HG03060 (cell line): ENCODE measurements around the gene CCDC57.

Source experiments
- ATAC-seq: cut with Tn5 transposase; IDR thresholded peaks from one replicate; pipeline ENCODE4 v1.9.1; 2021; ENCODE audit warnings: low read depth, moderate number of reproducible peaks; ENCODE audit not compliant: unreplicated experiment

Gene CCDC57

DNA sequence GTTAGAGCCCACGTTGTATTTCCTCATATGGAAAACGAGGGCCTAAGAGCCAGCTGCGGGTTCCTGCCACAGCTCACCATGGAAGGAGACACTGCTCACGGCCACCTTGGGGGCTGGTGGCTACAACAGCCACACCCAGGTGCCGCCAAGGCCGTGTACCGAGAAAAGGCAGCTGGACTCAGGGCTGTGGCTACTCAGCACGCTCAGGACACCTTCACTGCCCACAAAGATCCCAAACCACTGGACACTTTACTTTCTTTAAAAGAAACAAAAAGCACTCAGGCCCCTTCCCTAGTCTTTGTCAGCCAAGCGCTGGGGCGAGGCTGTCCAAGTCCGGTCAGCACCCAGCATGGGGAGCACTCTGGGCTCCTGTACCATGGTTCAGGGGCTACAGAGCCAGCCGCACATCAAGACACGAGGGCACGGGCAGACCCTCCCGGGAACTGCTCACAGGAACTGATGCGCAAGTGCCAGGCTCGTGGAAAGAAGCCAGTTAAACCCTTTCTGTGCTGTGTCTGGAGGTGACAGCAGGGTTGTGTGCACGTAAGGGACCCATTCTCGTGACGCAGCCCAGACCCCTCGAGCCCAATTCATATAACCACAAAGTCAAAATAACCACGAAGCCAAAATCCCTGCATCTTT is 34.7 kb upstream of the CCDC57 start:
- ATAC-seq: no peak

- no peak for ATAC-seq
Measured at GRCh38 chr17:82246365-82247181, 33.9 kb upstream of the CCDC57 start.

GRCh38 chr17:82246040-82246364 is 33.4 kb upstream of the CCDC57 start:
- no peak for ATAC-seq

GRCh38 chr17:82245134-82246039 is 32.7 kb upstream of the CCDC57 start:
- no peak for ATAC-seq

DNA sequence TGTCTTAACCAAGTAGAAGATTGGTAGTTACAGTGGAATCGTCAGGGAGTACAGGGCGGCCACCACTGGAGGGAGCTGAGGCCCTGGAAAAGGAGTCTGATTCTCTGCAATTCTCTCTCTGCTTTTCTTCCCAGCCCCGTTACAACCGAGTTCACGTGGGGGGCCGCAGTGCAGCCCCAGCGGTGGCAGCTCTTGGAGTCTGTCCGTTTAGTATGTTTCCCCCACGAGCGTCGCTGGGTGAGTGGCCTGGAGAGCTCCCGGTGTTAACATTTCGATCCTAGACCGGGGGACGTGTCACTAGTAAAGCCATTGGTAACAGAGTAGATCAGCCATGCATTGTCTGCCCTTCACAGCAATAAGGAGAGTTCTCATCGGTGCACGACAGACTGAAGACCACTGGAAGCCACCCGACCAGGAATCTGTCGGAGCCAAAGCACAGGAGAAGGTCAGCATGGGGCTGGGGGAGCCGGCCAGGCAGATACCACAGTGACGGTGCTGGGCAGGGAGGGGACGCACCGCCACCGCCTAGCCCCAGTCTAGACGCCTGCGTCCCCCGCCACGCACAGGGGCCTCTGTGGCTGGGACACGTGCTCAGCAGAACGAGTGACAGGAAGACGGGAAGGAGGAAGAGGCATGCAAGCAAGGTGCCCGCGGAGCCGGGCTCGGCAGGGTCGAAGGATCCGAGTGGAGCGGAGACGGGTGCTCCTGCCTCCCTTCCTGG is 31.9 kb upstream of the CCDC57 start:
- no peak for ATAC-seq

DNA sequence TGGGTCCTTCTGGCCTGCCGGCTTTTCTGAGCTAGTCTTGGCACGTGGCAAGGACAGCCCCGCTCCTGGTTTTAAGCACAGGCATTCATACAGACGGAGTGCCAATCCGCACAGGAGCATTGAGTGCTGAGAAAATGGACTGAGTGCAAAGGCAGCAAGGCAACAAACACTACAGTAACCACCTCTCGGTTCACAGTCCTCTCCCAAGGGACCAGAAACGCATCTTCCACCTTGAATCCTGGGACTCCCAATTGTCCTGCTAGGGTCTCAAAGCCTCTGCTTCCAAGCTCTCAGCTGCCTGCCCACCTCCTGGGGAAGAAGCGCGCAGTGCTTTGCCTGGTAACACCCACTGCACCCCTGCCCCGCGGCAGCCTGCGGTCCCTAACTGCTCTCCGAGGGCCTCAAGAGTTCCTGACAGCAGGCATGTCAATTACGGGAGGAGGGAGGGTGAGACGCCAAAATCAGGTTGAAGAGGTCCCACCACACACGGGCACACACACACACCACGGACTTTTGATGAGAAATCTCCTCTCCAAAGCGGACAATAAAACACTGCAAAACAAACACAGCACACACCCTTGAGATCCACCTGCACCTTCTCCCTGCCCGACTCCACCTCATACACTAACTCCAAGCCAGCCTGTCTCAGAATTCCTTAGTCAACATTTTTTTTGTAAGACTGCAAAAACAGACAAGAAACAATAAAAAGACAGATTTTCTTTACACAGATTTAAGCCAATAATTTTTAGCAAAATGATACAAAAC is 31.2 kb upstream of the CCDC57 start:
- ATAC-seq: no peak

DNA sequence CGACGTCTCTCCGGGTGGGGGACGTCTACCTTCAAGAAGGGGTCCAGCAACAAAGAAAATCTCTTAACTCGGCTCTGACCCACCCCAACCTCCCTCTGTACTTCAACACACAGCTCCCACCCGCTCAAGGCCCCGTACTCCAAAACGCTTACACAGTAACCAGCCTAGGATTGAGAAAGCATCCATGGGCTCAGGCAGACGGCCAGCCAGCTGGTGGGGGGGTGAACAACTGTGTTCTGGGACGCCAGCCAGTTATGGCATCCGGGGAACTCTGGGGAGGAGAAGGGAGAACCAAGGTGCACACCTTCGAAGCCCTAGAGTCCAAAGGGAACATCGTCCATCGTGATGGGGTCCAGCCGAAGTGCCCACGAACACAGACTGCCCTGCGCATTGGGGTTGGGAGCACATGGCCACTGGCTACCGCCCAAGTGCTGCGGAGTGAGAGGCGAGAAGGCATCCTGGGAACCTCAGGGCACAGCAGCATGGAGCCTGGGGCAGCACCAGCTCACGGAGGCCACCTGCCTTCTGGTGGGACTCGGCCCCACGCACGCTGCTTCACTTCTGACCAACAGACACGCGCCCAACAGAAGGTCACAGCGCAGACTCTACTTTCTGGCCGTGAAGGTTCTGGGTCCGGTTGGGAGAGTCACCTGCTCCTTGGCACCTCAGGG is 30.5 kb upstream of the CCDC57 start:
- no peak for ATAC-seq

GRCh38 chr17:82242698-82242976 is 30.0 kb upstream of the CCDC57 start:
- ATAC-seq: no peak

DNA sequence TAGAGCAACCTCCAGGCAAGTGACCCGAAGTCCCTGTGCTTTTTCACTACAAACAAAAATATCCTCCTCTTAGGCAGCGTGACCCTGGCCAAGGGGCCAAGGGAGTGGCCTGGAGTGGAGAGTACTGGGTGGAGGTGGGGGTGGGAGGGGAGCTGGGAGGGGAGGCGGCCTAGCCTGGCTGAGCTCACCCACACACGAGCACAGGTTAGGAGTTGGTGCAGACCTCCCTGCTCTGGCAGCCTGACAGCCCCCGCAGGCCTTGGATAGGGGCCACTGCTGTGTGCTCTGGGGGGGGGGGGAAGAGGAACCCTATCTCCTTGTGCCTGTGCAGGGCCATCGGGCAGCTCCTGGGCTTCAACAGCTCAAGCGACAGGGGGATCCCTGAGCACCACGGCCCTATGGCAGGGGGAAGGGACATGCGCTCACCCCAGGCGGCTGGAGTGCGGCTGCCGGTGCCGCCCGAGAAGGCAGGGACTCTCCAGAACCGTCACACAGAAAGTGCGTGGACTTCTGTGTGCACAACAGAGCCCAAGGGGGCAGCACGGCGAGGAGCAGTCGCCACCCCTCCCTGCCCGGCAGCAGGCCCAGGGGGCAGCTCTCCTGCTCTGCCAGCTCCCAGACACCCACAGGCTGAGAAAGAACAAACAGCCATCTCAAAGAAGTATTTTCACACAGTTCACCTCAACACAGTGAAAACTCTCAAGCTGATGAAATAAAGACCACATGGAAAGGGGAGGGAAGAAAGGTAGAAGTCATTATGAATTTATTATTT is 29.5 kb upstream of the CCDC57 start:
- no peak for ATAC-seq

- no peak for ATAC-seq
Measured at GRCh38 chr17:82241183-82241925, 28.7 kb upstream of the CCDC57 start.

DNA sequence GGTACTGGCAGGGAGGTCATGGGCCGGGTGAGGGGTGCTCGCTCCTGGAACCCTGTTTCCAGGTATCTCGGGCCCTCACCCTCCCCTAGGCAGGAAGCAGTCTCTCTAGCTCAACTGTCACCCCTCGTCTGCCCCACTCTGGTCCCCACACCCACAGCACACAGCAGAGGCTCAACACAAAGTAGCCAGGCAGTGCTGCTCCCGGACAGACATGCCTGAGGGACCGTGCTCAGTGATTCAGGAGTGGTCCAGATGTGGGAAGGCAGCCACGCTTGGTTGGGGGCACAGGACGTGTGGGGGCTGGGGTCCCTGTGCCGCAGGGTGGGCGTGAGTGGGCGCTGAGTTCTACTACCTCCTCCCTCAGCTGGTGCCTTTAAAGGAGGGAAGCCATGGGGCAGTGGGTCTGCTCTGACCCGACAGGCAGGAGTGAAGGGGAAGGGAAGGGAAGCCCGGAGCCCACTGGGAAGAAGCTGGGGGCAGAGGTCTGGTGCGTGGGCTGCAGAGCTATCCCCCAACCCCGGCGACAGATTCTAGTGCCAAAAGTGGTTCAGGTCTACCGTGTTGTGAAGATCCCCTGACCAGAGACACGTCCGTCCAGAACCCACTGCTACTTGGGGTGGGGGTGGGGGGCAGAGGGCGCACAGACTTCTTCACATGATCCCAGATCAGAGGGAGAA is 28.0 kb upstream of the CCDC57 start:
- ATAC-seq: no peak

DNA sequence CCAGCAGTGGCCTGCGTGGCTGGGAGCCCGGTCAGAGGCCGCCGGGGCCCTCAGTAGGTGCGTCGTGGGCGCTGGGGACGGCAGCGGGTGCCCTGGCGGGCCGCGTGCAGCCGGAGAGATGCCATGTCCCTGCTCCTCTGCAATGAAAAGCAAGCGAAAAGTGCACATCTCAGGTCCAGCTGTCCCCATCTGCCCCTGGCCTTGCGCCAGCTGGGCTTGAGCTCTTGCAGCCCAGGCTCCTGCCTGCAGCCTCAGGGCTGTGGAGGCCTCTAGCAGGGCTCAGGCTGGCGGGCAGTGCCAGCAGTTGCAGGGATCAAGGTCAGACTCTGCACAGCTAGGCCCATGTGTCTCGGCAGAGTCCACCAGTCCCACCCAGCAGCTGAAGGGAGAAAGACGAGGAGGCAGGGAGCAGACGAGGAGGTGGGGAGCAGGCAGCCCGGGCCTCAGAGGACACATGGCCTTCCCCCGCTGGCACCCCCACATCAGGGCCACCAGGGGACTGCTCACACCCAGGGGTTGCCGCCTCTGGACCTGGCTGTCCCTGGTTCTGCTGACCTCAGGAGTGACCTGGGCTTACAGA is 27.4 kb upstream of the CCDC57 start:
- ATAC-seq: no peak

DNA sequence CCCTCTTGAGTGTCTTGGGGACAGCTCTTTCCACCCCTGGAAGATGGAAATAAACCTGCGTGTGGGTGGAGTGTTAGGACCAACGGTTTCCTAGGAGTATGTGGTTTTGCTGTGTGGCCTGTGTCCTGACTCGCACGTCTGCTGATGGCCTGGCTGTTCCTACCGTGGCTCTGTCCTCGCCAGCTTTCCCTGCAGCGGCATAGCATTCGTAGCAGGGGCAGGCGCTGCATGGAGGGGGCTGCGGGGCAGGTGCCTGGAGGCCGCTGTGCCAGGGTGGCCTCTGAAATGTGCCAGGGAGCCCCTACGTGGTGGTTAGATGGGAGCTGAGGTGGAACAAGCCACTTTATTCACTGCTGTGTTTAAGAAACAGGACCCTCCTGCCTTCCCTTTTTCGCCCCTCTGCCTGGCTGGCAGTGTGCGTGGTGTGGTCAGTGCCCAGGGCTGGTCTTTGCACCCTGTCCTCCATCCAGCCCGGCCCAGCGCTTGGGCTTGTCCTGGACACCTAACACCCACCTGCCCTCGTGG is 26.8 kb upstream of the CCDC57 start:
- ATAC-seq: no peak

- no peak for ATAC-seq
Measured at GRCh38 chr17:82238472-82239201, 26.0 kb upstream of the CCDC57 start.

- no peak for ATAC-seq
Measured at GRCh38 chr17:82237746-82238471, 25.3 kb upstream of the CCDC57 start.
